ENCODE data around the gene STN1.

STN1 gene

GRCh38 chr10:103834436-103835095 lies 83.4 kb downstream of the STN1 start:
- Mint-ChIP-seq H3K36me3 (ENCODE audit: low read depth) (no peaks in the 10 kb centered on the region), H3K4me3 (no peak overlapping the region), H3K4me1 (ENCODE audit: low read depth) (no peaks in the 10 kb centered on the region), H3K27me3 (no peaks in the 10 kb centered on the region), H3K9me3 (no peaks in the 10 kb centered on the region), H3K27ac (no peak overlapping the region)
- no peak for DNase-seq

- H3K27ac Mint-ChIP-seq = no peak overlapping the region
- no peaks in the 10 kb centered on the region for H3K27me3 Mint-ChIP-seq
- DNase-seq = no peak
- H3K9me3 Mint-ChIP-seq = no peaks in the 10 kb centered on the region
- H3K36me3 Mint-ChIP-seq (ENCODE audit: low read depth) = no peaks in the 10 kb centered on the region
- H3K4me3 Mint-ChIP-seq = no peak overlapping the region
- H3K4me1 Mint-ChIP-seq (ENCODE audit: low read depth) = no peaks in the 10 kb centered on the region
Measured at GRCh38 chr10:103833731-103834365, 84.1 kb downstream of the STN1 start.

GRCh38 chr10:103832806-103833205 lies 85.2 kb downstream of the STN1 start:
- Mint-ChIP-seq H3K4me1 (ENCODE audit: low read depth) (no peaks in the 10 kb centered on the region), H3K9me3 (no peaks in the 10 kb centered on the region), H3K27me3 (no peaks in the 10 kb centered on the region), H3K36me3 (ENCODE audit: low read depth) (no peaks in the 10 kb centered on the region), H3K27ac (no peak overlapping the region), H3K4me3 (no peak overlapping the region)
- DNase-seq = no peak
